Measurements from ENCODE around the gene SLC27A2. TPM values are rescaled to one million over a fixed set of nuclear protein-coding genes. Genes with fewer than 3 reads are reported as not detected.

The SLC27A2 gene
- total RNA-seq, 1 experiment from 2014 or later, result 7.0 TPM

- no peak overlapping the region for H4K91ac ChIP-seq (ENCODE audit: insufficient read length, low read depth, low read length)
- no peak overlapping the region for H2AFZ ChIP-seq (ENCODE audit: low read length)
- H3K18ac ChIP-seq (ENCODE audit: insufficient read length, low read depth, low read length), result no peak overlapping the region
- H4K5ac ChIP-seq (ENCODE audit: insufficient read length, low read depth, low read length), result no peak overlapping the region
- peaks cover 13% of the 10 kb centered on the region; the same call in 1 of the 2 replicates for H3K27me3 ChIP-seq (ENCODE audit: insufficient read depth, low read length)
- WGBS (ENCODE audit: extremely low coverage, insufficient read length, low lambda C conversion rate), result no CpG with 5 or more reads among the region's 1 CpG
- H3K4me1 ChIP-seq (ENCODE audit: insufficient read depth, low read length), result no peaks in the 10 kb centered on the region
- H3K9me3 ChIP-seq (ENCODE audit: control insufficient read depth, low read depth, low read length), result no peaks in the 10 kb centered on the region
- peaks cover 25% of the 10 kb centered on the region for H3K27me3 Mint-ChIP-seq (ENCODE audit: low read depth)
- TF ChIP-seq CTCF (conservative IDR thresholded peaks at IDR 0.05), result no peak
- no peak overlapping the region for H2AK5ac ChIP-seq (ENCODE audit: insufficient read length, low read length)
- no peaks in the 10 kb centered on the region for H3K79me2 ChIP-seq (ENCODE audit: insufficient read depth, low read length)
- H2BK5ac ChIP-seq (ENCODE audit: insufficient read length, low read length), result no peak overlapping the region
- H3K4ac ChIP-seq (ENCODE audit: low read depth, low read length), result no peak overlapping the region
- no peak overlapping the region for H3K23ac ChIP-seq (ENCODE audit: insufficient read length, low read depth, low read length)
- no peak overlapping the region for H3K27ac ChIP-seq (ENCODE audit: insufficient read length, low read depth, low read length)
- H3K56ac ChIP-seq (ENCODE audit: insufficient read length, low read depth, low read length), result no peak overlapping the region
- peaks cover 15 to 20% of the 10 kb centered on the region in 2 experiments for H3K4me1 Mint-ChIP-seq
- H3K79me1 ChIP-seq (ENCODE audit: insufficient read depth, low read depth, low read length, poor library complexity, severe bottlenecking), result no peaks in the 10 kb centered on the region
- no peak overlapping the region for H2BK120ac ChIP-seq (ENCODE audit: low read depth, low read length, poor library complexity, severe bottlenecking)
- H4K20me1 ChIP-seq (ENCODE audit: control insufficient read depth, insufficient read depth, insufficient read length), result no peaks in the 10 kb centered on the region
- DNase-seq, result no peak
- no peak overlapping the region for H3K4me3 Mint-ChIP-seq
- H4K8ac ChIP-seq (replicated peaks; ENCODE audit: insufficient read length, low read depth, low read length), result no peak overlapping the region
- H3K36me3 Mint-ChIP-seq (ENCODE audit: insufficient read depth in 1 of 3, low read depth in 3 of 3), result no peaks in the 10 kb centered on the region
- no peak overlapping the region for H3T11ph ChIP-seq (ENCODE audit: low read length)
- H2BK20ac ChIP-seq (ENCODE audit: low read depth, low read length, poor library complexity, severe bottlenecking), result no peak overlapping the region
- H2BK12ac ChIP-seq (ENCODE audit: insufficient read length, low read depth, low read length), result no peak overlapping the region
- H3K4me2 ChIP-seq (ENCODE audit: insufficient read depth, insufficient read length, low read length), result no peak overlapping the region
- no peak overlapping the region for H2BK15ac ChIP-seq (ENCODE audit: low read depth, low read length)
- no peaks in the 10 kb centered on the region for H3K9me3 Mint-ChIP-seq
- H3K14ac ChIP-seq (ENCODE audit: insufficient read depth, low read length), result no peak overlapping the region
- no peak overlapping the region; a peak in 1 of 7 replicates for H3K27ac Mint-ChIP-seq
- H3K23me2 ChIP-seq (ENCODE audit: insufficient read length, low read depth, low read length, poor library complexity, severe bottlenecking), result peaks cover 12% of the 10 kb centered on the region
- no peak overlapping the region for H3K9ac ChIP-seq (ENCODE audit: extremely low read depth, insufficient read length, low read length)
Observed at GRCh38 chr15:50186752-50187151, 4.8 kb downstream of the SLC27A2 start.

Measured in H9 (cell line).